ENCODE data around the gene USP11. TPM values are rescaled to one million over a fixed set of nuclear protein-coding genes. Genes with fewer than 3 reads are reported as not detected.

The USP11 gene
- total RNA-seq, 6 experiments from 2014 or later = 55.2 to 68.7 (median 62.8) TPM

DNA sequence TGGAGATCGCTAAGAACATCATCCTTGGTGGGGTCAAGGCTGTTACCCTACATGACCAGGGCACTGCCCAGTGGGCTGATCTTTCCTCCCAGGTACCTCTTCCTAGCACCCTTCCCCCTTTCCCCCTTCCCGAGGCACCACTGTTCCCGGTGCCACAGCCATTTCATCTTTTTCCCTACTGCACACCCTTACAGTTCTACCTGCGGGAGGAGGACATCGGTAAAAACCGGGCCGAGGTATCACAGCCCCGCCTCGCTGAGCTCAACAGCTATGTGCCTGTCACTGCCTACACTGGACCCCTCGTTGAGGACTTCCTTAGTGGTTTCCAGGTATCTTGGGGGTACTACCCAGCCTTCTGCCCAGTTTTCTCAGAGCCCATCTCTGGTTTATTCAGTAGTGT is 33.5 kb upstream of the USP11 start:
- Mint-ChIP-seq H3K27me3 (ENCODE audit: insufficient read depth) (no peaks in the 10 kb centered on the region), H3K9me3 (no peaks in the 10 kb centered on the region), H3K27ac (no peak overlapping the region), H3K36me3 (ENCODE audit: low read depth) (peaks cover 20% of the 10 kb centered on the region; the same call in 1 of the 2 replicates), H3K4me3 (no peak overlapping the region), H3K4me1 (ENCODE audit: low read depth) (peaks cover 39% of the 10 kb centered on the region)
- no peak for DNase-seq
- TF ChIP-seq, protein P1, sequence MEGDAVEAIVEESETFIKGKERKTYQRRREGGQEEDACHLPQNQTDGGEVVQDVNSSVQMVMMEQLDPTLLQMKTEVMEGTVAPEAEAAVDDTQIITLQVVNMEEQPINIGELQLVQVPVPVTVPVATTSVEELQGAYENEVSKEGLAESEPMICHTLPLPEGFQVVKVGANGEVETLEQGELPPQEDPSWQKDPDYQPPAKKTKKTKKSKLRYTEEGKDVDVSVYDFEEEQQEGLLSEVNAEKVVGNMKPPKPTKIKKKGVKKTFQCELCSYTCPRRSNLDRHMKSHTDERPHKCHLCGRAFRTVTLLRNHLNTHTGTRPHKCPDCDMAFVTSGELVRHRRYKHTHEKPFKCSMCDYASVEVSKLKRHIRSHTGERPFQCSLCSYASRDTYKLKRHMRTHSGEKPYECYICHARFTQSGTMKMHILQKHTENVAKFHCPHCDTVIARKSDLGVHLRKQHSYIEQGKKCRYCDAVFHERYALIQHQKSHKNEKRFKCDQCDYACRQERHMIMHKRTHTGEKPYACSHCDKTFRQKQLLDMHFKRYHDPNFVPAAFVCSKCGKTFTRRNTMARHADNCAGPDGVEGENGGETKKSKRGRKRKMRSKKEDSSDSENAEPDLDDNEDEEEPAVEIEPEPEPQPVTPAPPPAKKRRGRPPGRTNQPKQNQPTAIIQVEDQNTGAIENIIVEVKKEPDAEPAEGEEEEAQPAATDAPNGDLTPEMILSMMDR (IDR thresholded peaks at IDR 0.05) = no peak

DNA sequence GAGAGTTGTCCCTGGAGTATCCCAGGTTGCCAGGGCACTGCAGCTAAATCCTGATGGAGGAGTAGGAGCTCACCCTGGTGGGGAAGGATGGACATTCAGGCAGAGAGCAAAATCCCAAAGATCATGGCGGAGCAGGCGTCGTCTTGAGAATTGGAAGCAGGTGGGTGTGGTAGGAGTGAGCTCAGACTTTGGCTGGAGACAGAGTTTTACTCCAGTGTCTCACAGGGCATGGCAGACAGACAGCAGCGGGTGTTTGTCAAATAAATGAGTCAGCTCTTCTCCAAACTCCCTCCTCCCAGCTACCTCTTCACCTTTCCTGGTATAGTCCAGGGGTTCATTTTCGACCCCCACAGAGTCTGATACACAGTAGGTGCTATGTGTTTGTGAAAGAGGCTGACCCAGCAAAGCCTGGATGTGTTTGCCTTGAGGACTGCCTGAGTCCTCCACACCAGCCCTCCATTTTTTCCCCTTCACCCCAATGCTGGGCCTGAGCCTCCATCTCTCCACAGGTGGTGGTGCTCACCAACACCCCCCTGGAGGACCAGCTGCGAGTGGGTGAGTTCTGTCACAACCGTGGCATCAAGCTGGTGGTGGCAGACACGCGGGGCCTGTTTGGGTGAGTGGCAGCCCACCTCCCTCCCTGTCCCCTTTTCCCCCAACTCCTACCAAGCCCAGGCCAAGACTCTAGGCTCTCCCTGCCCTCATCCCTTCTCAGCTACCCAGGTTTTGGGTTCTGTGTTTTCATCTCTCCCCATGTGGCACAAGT is 32.2 kb upstream of the USP11 start:
- peak; percentile 33 for DNase-seq
- TF ChIP-seq, protein P1 (IDR thresholded peaks at IDR 0.05) = peak; percentile 24
- Mint-ChIP-seq H3K36me3 (ENCODE audit: low read depth) (peaks cover 17% of the 10 kb centered on the region; the same call in 1 of the 2 replicates), H3K27ac (peak overlapping the region; percentile 49; the same call in 1 of the 2 replicates), H3K4me1 (ENCODE audit: low read depth) (peaks cover 32% of the 10 kb centered on the region), H3K4me3 (no peak overlapping the region), H3K27me3 (ENCODE audit: insufficient read depth) (no peaks in the 10 kb centered on the region), H3K9me3 (no peaks in the 10 kb centered on the region)

DNA sequence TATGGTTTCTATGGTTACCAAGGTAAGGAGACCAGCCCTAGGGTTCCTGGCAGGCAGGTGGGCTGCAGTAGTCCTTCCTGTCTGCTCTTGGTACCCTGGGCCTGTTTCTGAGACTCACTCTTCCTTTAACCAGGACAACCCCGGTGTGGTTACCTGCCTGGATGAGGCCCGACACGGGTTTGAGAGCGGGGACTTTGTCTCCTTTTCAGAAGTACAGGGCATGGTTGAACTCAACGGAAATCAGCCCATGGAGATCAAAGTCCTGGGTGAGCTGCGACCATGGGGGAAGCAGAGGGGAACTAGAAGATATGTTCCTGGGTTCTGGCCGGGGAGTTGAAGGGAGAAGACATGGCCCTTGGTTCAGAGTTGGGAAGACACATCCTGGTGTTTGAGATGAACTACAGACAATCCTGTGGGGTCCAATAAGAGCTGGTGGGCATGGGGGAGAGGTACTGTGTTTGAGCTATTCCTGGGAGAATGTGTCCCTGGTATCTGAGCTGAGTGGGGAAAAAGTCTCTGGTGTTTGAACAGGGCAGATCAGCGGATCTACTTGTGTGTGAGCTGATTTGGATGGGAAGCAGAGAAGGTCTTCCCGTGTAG is 31.4 kb upstream of the USP11 start:
- Mint-ChIP-seq H3K36me3 (ENCODE audit: low read depth) (peaks cover 10% of the 10 kb centered on the region; the same call in 1 of the 2 replicates), H3K27me3 (ENCODE audit: insufficient read depth) (no peaks in the 10 kb centered on the region), H3K4me3 (no peak overlapping the region), H3K9me3 (no peaks in the 10 kb centered on the region), H3K27ac (peak overlapping the region; percentile 31), H3K4me1 (ENCODE audit: low read depth) (peaks cover 23% of the 10 kb centered on the region)
- TF ChIP-seq, protein P1 (IDR thresholded peaks at IDR 0.05) = no peak
- no peak for DNase-seq

DNA sequence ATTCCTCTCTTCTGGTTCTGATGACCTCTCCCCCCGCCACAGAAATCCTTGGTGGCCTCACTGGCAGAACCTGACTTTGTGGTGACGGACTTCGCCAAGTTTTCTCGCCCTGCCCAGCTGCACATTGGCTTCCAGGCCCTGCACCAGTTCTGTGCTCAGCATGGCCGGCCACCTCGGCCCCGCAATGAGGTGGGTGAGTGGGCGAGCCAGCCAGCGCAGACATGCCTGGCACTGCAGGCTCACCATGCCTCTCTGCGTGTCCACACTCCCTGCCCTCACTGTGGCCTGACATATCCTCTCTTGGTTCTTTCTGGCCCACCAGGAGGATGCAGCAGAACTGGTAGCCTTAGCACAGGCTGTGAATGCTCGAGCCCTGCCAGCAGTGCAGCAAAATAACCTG is 30.5 kb upstream of the USP11 start:
- H3K27me3 Mint-ChIP-seq (ENCODE audit: insufficient read depth) = no peaks in the 10 kb centered on the region
- H3K27ac Mint-ChIP-seq = no peak overlapping the region
- H3K4me3 Mint-ChIP-seq = no peak overlapping the region
- peaks cover 15% of the 10 kb centered on the region for H3K4me1 Mint-ChIP-seq (ENCODE audit: low read depth)
- DNase-seq = no peak
- H3K9me3 Mint-ChIP-seq = no peaks in the 10 kb centered on the region
- peaks cover 15% of the 10 kb centered on the region; the same call in 1 of the 2 replicates for H3K36me3 Mint-ChIP-seq (ENCODE audit: low read depth)
- TF ChIP-seq, protein P1 (IDR thresholded peaks at IDR 0.05) = no peak

DNA sequence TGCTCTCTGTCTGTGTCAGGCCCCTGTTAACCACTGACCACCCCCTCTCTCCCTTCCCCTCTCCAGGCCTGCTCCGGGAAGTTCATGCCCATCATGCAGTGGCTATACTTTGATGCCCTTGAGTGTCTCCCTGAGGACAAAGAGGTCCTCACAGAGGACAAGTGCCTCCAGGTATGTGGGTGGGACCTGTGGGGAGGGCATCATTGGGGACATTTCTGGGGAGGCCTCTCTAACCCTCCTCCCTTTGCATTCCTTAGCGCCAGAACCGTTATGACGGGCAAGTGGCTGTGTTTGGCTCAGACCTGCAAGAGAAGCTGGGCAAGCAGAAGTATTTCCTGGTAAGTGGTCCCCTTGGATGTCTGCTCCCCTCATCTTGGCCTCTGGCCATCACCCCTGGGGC is 29.9 kb upstream of the USP11 start:
- Mint-ChIP-seq H3K27ac (no peak overlapping the region), H3K4me1 (ENCODE audit: low read depth) (peaks cover 9% of the 10 kb centered on the region), H3K9me3 (no peaks in the 10 kb centered on the region), H3K4me3 (no peak overlapping the region), H3K27me3 (ENCODE audit: insufficient read depth) (no peaks in the 10 kb centered on the region), H3K36me3 (ENCODE audit: low read depth) (peaks cover 16% of the 10 kb centered on the region; the same call in 1 of the 2 replicates)
- DNase-seq = no peak
- TF ChIP-seq, protein P1 (IDR thresholded peaks at IDR 0.05) = no peak

Measured in HFFc6 (cell line).